ENCODE results near the gene FHIP1A. TPM values are rescaled to one million over a fixed set of nuclear protein-coding genes. Genes with fewer than 3 reads are reported as not detected.

FHIP1A gene
- total and polyA plus RNA-seq, 9 of the 15 experiments (the other 6 are each of a cell fraction or from before 2014, with no cell fraction given), result 0.01 to 0.95 (median 0.04) TPM; not detected in 4

DNA sequence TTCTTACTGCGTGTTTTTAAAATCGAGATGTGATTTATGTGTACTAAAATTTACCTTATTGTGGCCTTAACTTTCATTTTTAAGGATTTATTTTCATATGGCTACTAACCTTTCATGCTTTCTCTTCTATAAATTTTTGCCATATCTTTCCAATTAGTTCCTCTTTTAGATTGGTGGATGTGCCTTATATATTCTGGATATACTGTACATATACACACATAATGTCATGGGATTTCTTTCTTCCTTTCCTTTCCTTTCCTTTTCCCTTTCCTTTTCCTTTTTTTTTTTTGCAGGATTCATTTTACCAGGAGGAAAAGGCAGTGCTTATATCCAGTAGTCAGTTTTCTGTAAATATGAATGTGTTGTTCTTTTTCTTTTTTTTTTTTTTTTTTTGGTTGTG lies 37.2 kb downstream of the FHIP1A start (continued):
- TF ChIP-seq PREB (CRISPR knock-in tag; IDR thresholded peaks at IDR 0.05) (no peak), YBX1 (IDR thresholded peaks at IDR 0.05) (no peak), ESRRA (IDR thresholded peaks at IDR 0.05; ENCODE audit: borderline replicate concordance, low read depth) (no peak), CBFA2T2 (conservative IDR thresholded peaks at IDR 0.05) (no peak), ZNF79 (CRISPR knock-in tag; IDR thresholded peaks at IDR 0.05; ENCODE audit: low read depth) (no peak), ZNF778 (CRISPR knock-in tag; IDR thresholded peaks at IDR 0.05) (no peak), TCFL5 (CRISPR knock-in tag; conservative IDR thresholded peaks at IDR 0.05) (no peak), ESRRB (CRISPR knock-in tag; IDR thresholded peaks at IDR 0.05; ENCODE audit: borderline replicate concordance) (no peak), ZNF41 (CRISPR knock-in tag; conservative IDR thresholded peaks at IDR 0.05) (no peak), ZNF121 (CRISPR knock-in tag; conservative IDR thresholded peaks at IDR 0.05) (no peak), E2F5 (CRISPR knock-in tag; IDR thresholded peaks at IDR 0.05) (no peak), ATF1 (CRISPR knock-in tag; IDR thresholded peaks at IDR 0.05) (no peak), ATF1 (tag; IDR thresholded peaks at IDR 0.05) (no peak)
- TF ChIP-seq, protein P1, sequence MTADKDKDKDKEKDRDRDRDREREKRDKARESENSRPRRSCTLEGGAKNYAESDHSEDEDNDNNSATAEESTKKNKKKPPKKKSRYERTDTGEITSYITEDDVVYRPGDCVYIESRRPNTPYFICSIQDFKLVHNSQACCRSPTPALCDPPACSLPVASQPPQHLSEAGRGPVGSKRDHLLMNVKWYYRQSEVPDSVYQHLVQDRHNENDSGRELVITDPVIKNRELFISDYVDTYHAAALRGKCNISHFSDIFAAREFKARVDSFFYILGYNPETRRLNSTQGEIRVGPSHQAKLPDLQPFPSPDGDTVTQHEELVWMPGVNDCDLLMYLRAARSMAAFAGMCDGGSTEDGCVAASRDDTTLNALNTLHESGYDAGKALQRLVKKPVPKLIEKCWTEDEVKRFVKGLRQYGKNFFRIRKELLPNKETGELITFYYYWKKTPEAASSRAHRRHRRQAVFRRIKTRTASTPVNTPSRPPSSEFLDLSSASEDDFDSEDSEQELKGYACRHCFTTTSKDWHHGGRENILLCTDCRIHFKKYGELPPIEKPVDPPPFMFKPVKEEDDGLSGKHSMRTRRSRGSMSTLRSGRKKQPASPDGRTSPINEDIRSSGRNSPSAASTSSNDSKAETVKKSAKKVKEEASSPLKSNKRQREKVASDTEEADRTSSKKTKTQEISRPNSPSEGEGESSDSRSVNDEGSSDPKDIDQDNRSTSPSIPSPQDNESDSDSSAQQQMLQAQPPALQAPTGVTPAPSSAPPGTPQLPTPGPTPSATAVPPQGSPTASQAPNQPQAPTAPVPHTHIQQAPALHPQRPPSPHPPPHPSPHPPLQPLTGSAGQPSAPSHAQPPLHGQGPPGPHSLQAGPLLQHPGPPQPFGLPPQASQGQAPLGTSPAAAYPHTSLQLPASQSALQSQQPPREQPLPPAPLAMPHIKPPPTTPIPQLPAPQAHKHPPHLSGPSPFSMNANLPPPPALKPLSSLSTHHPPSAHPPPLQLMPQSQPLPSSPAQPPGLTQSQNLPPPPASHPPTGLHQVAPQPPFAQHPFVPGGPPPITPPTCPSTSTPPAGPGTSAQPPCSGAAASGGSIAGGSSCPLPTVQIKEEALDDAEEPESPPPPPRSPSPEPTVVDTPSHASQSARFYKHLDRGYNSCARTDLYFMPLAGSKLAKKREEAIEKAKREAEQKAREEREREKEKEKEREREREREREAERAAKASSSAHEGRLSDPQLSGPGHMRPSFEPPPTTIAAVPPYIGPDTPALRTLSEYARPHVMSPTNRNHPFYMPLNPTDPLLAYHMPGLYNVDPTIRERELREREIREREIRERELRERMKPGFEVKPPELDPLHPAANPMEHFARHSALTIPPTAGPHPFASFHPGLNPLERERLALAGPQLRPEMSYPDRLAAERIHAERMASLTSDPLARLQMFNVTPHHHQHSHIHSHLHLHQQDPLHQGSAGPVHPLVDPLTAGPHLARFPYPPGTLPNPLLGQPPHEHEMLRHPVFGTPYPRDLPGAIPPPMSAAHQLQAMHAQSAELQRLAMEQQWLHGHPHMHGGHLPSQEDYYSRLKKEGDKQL (CRISPR knock-in tag; IDR thresholded peaks at IDR 0.05; ENCODE audit: borderline replicate concordance), result no peak
